Natural killer cell (primary cell): ENCODE measurements around the gene CLN5. TPM values are rescaled to one million over a fixed set of nuclear protein-coding genes. Genes with fewer than 3 reads are reported as not detected.

Experiments
- ATAC-seq, 3 donors: fragments of 150-1000 bp in 2 of 3; fragments of 200-7000 bp in 1 of 3; cut with Tn5 transposase; 1 replicate in 1 of 3; 2 replicates in 2 of 3; pipeline ENCODE4 v1.10.0; 2021; ENCODE audit warnings: mild to moderate bottlenecking in 2 of 3, moderate library complexity in 2 of 3
- DNase-seq, 2 donors: peaks; one replicate each; pipeline versions ENCODE4 v3.0.0 to v3.0.0-alpha.2; 2013 to 2021; ENCODE audit warnings: mixed read lengths in 1 of 2
- H3K27ac ChIP-seq: one replicate; pipeline ENCODE4 v1.5.1; 2013; ENCODE audit warnings: mild to moderate bottlenecking, low read length
- H3K27me3 ChIP-seq: one replicate; pipeline ENCODE4 v1.6.1; 2013; ENCODE audit warnings: low read length; ENCODE audit not compliant: control insufficient read depth, insufficient read depth
- H3K36me3 ChIP-seq: one replicate; pipeline ENCODE4 v1.6.1; 2013; ENCODE audit warnings: low read length; ENCODE audit not compliant: control insufficient read depth, insufficient read depth
- H3K4me1 ChIP-seq: one replicate; pipeline ENCODE4 v1.6.1; 2013; ENCODE audit warnings: low read length; ENCODE audit not compliant: control insufficient read depth, insufficient read depth
- H3K4me3 ChIP-seq: one replicate; pipeline ENCODE4 v1.5.1; 2013; ENCODE audit warnings: low read length
- H3K9me3 ChIP-seq: one replicate; pipeline ENCODE4 v1.6.1; 2013; ENCODE audit warnings: low read length; ENCODE audit not compliant: control insufficient read depth, insufficient read depth
- H3K27ac Mint-ChIP-seq, 2 donors: one replicate each; pipeline ENCODE4 v1.8.0; 2022; ENCODE audit warnings: mild to moderate bottlenecking in 2 of 2, mixed read lengths in 2 of 2, moderate library complexity in 1 of 2
- H3K27me3 Mint-ChIP-seq, 2 donors: one replicate each; pipeline ENCODE4 v1.8.0; 2022; ENCODE audit warnings: low read depth in 2 of 2, mixed read lengths in 2 of 2
- H3K36me3 Mint-ChIP-seq: one replicate; pipeline ENCODE4 v1.8.0; 2022; ENCODE audit warnings: mixed read lengths
- H3K4me1 Mint-ChIP-seq, 2 donors: one replicate each; pipeline ENCODE4 v1.8.0; 2022; ENCODE audit warnings: mixed read lengths in 2 of 2
- H3K4me3 Mint-ChIP-seq: one replicate; pipeline ENCODE4 v1.8.0; 2022; ENCODE audit warnings: mild to moderate bottlenecking, moderate library complexity, mixed read lengths
- H3K9me3 Mint-ChIP-seq, 2 donors: one replicate each; pipeline ENCODE4 v1.8.0; 2022; ENCODE audit warnings: mixed read lengths in 2 of 2
- CTCF ChIP-seq: fragments of 200-600 bp; IDR thresholded peaks from one replicate; pipeline ENCODE4 v1.8.0; 2022; ENCODE audit warnings: antibody characterized with exemption
- WGBS: methylation state at CpG from one replicate; pipeline ENCODE4 v1.1.7; 2013; ENCODE audit warnings: missing lambda C conversion rate; ENCODE audit not compliant: insufficient coverage; 5-methylcytosine and 5-hydroxymethylcytosine counted together
- intact Hi-C: fragments of 100-400 bp; cut with micrococcal nuclease; formaldehyde crosslinking; loops from one replicate; pipeline ENCODE4 v1.14.2; 2022
- total RNA-seq, 4 donors: library from RNA; stranded (reverse); fragments of 120-200 nt in 1 of 4; gene quantifications; one replicate each; pipeline versions ENCODE4 v1.2.3 to v1.2.4, GENCODE V29; 2013 to 2022

Gene CLN5
- total RNA-seq, 3 donors from 2014 or later (not counting 1 experiment from before 2014, with no cell fraction given), result 12.0 to 14.4 (median 13.9) TPM

- no peaks in the 10 kb centered on the region for H3K36me3 Mint-ChIP-seq
- 0% methylated on average over 43 of the region's 62 CpGs for WGBS
- ATAC-seq (peak; percentile 62 to 77 (median 67)), DNase-seq (peak; percentile 58 to 84)
- TF ChIP-seq CTCF, result no peak
- peak overlapping the region; percentile 95 for H3K4me3 Mint-ChIP-seq
- peak overlapping the region; percentile 54 for H3K4me3 ChIP-seq
- no peaks in the 10 kb centered on the region for H3K9me3 ChIP-seq
- H3K4me1 Mint-ChIP-seq, result peaks cover 49 to 56% of the 10 kb centered on the region in 2 donors
- peaks cover 7% of the 10 kb centered on the region for H3K36me3 ChIP-seq
- H3K27me3 Mint-ChIP-seq, result peaks cover 20 to 25% of the 10 kb centered on the region in 2 donors
- no peaks in the 10 kb centered on the region for H3K9me3 Mint-ChIP-seq
- H3K27ac Mint-ChIP-seq, result peak overlapping the region; percentile 87 to 88
- peaks cover 3% of the 10 kb centered on the region for H3K27me3 ChIP-seq
- intact Hi-C loops, result loop anchor here (5.0 kb wide), 1 partner anchor 301 kb away; the partner anchor contains the start of gene MYCBP2
- peak overlapping the region; percentile 92 for H3K27ac ChIP-seq
- peaks cover 17% of the 10 kb centered on the region for H3K4me1 ChIP-seq
Measured at GRCh38 chr13:77026255-77026860, 34.5 kb downstream of the CLN5 start.

GRCh38 chr13:77026861-77027621 is 35.2 kb downstream of the CLN5 start, which contains the start of gene FBXL3:
TSS of gene FBXL3 (minus strand) at chr13:77027159. CDS start at chr13:77021860, 5,299 bp downstream.
- peaks cover 23 to 28% of the 10 kb centered on the region in 2 donors for H3K27me3 Mint-ChIP-seq
- DNase-seq, result peak; percentile 73 to 92
- Histone ChIP-seq H3K4me1 (peaks cover 17% of the 10 kb centered on the region), H3K36me3 (peaks cover 3% of the 10 kb centered on the region), H3K4me3 (peak within 1 kb of the TSS; percentile 54), H3K9me3 (no peaks in the 10 kb centered on the region), H3K27me3 (peaks cover 3% of the 10 kb centered on the region), H3K27ac (peak within 1 kb of the TSS; percentile 92)
- intact Hi-C loops, result loop anchor here (1.0 to 5.0 kb wide), 2 partner anchors 35 to 300 kb away; partner anchors contain the start of genes CLN5 and MYCBP2
- peaks cover 49 to 51% of the 10 kb centered on the region in 2 donors for H3K4me1 Mint-ChIP-seq
- H3K36me3 Mint-ChIP-seq, result no peaks in the 10 kb centered on the region
- peak within 1 kb of the TSS; percentile 87 to 88 for H3K27ac Mint-ChIP-seq
- no peak for TF ChIP-seq CTCF
- ATAC-seq, result peak; percentile 71 to 90 (median 77)
- 0% methylated on average over 71 of the region's 74 CpGs for WGBS
- no peaks in the 10 kb centered on the region for H3K9me3 Mint-ChIP-seq
- H3K4me3 Mint-ChIP-seq, result peak within 1 kb of the TSS; percentile 98

- H3K4me3 ChIP-seq, result no peak overlapping the region
- no peak for TF ChIP-seq CTCF
- DNase-seq, result no peak
- WGBS, result 95% methylated on average over 5 of the region's 5 CpGs
- peaks cover 3% of the 10 kb centered on the region for H3K27me3 ChIP-seq
- ATAC-seq, result no peak
- intact Hi-C loops, result loop anchor here (5.0 kb wide), 1 partner anchor 299 kb away; the partner anchor contains the start of gene MYCBP2
- H3K4me1 ChIP-seq, result peaks cover 11% of the 10 kb centered on the region
- Mint-ChIP-seq H3K36me3 (no peaks in the 10 kb centered on the region), H3K9me3 (no peaks in the 10 kb centered on the region), H3K4me1 (peaks cover 37 to 40% of the 10 kb centered on the region in 2 donors), H3K27ac (peak overlapping the region in 1 of 2 donors; percentile 88), H3K27me3 (peaks cover 28 to 40% of the 10 kb centered on the region in 2 donors), H3K4me3 (peak overlapping the region; percentile 98)
- no peaks in the 10 kb centered on the region for H3K9me3 ChIP-seq
- H3K36me3 ChIP-seq, result peaks cover 3% of the 10 kb centered on the region
- H3K27ac ChIP-seq, result no peak overlapping the region
Measured at GRCh38 chr13:77028202-77028601, 36.3 kb downstream of the CLN5 start.
